Tibial artery (tissue), 4 donors: ENCODE data around the gene TSPAN7.

ENCODE experiments used
- DNase-seq, 2 donors: peaks; one replicate each; pipeline ENCODE4 v3.0.0-alpha.2; 2019
- H3K27ac ChIP-seq, 2 donors: fragments of 200-600 bp; sonication (generic) in 1 of 2; 1 replicate in 1 of 2; 2 replicates in 1 of 2; pipeline ENCODE4 v1.5.1; 2018 to 2019; ENCODE audit warnings: mild to moderate bottlenecking in 1 of 2
- H3K27me3 ChIP-seq, 2 donors: fragments of 200-600 bp; sonication (generic) in 1 of 2; one replicate each; pipeline versions ENCODE4 v1.5.1 to v1.6.0; 2016 to 2019
- H3K36me3 ChIP-seq, 3 donors: fragments of 200-600 bp; sonication (generic) in 2 of 3; one replicate each; pipeline ENCODE4 v1.5.1; 2016 to 2019; ENCODE audit warnings: mild to moderate bottlenecking in 2 of 3
- H3K4me1 ChIP-seq, 4 donors: fragments of 200-600 bp; sonication (generic) in 2 of 4; 1 replicate in 3 of 4; 2 replicates in 1 of 4; pipeline ENCODE4 v1.5.1; 2016 to 2019
- H3K4me3 ChIP-seq, 2 donors: fragments of 200-600 bp; sonication (generic) in 1 of 2; 1 replicate in 1 of 2; 2 replicates in 1 of 2; pipeline ENCODE4 v1.5.1; 2018 to 2019; ENCODE audit warnings: mild to moderate bottlenecking in 2 of 2
- H3K9me3 ChIP-seq, 3 donors: fragments of 200-600 bp; sonication (generic) in 1 of 3; one replicate each; pipeline ENCODE4 v1.5.1; 2016 to 2019
- CTCF ChIP-seq, 2 experiments: fragments of 200-600 bp in 1 of 2; fragments of 450-650 bp in 1 of 2; IDR thresholded peaks; one replicate each; pipeline ENCODE4 v1.5.1; 2017 to 2019; ENCODE audit warnings: antibody characterized with exemption in 2 of 2, mild to moderate bottlenecking in 1 of 2, moderate library complexity in 1 of 2
- intact Hi-C: fragments of 100-400 bp; cut with DNase I; formaldehyde crosslinking; loops from one replicate; pipeline ENCODE4 v1.15.0; 2023; ENCODE audit warnings: low total_unique reads

Gene TSPAN7

GRCh38 chrX:38574858-38575257 is 13.5 kb downstream of the TSPAN7 start:
- no peak for TF ChIP-seq CTCF (IDR thresholded peaks at IDR 0.05)
- Histone ChIP-seq H3K9me3 (no peaks in the 10 kb centered on the region), H3K4me3 (no peak overlapping the region), H3K27ac (no peak overlapping the region), H3K27me3 (no peaks in the 10 kb centered on the region), H3K4me1 (no peaks in the 10 kb centered on the region), H3K36me3 (no peaks in the 10 kb centered on the region)
- no peak for DNase-seq
- intact Hi-C loops = no loop called here

- no peaks in the 10 kb centered on the region for H3K4me1 ChIP-seq
- DNase-seq = no peak
- H3K4me3 ChIP-seq = no peak overlapping the region
- no peaks in the 10 kb centered on the region for H3K36me3 ChIP-seq
- H3K27ac ChIP-seq = no peak overlapping the region
- intact Hi-C loops = no loop called here
- TF ChIP-seq CTCF (IDR thresholded peaks at IDR 0.05) = no peak
- H3K27me3 ChIP-seq = no peaks in the 10 kb centered on the region
- H3K9me3 ChIP-seq = no peaks in the 10 kb centered on the region
These were observed 14.5 kb downstream of the TSPAN7 start for GRCh38 chrX:38575888-38576287.

GRCh38 chrX:38577738-38578137 is 16.4 kb downstream of the TSPAN7 start:
- Histone ChIP-seq H3K36me3 (no peaks in the 10 kb centered on the region), H3K27me3 (no peaks in the 10 kb centered on the region), H3K4me3 (no peak overlapping the region), H3K4me1 (no peaks in the 10 kb centered on the region), H3K9me3 (no peaks in the 10 kb centered on the region), H3K27ac (no peak overlapping the region)
- DNase-seq = no peak
- intact Hi-C loops = no loop called here
- TF ChIP-seq CTCF (IDR thresholded peaks at IDR 0.05) = no peak

GRCh38 chrX:38578167-38578566 is 16.8 kb downstream of the TSPAN7 start:
- no peak for DNase-seq
- Histone ChIP-seq H3K36me3 (no peaks in the 10 kb centered on the region), H3K27ac (no peak overlapping the region), H3K4me1 (no peaks in the 10 kb centered on the region), H3K9me3 (no peaks in the 10 kb centered on the region), H3K4me3 (no peak overlapping the region), H3K27me3 (no peaks in the 10 kb centered on the region)
- intact Hi-C loops = no loop called here
- no peak for TF ChIP-seq CTCF (IDR thresholded peaks at IDR 0.05)

GRCh38 chrX:38583181-38583580 is 21.8 kb downstream of the TSPAN7 start:
- H3K4me1 ChIP-seq = no peaks in the 10 kb centered on the region
- no peaks in the 10 kb centered on the region for H3K9me3 ChIP-seq
- H3K4me3 ChIP-seq = no peak overlapping the region
- intact Hi-C loops = no loop called here
- H3K27me3 ChIP-seq = no peaks in the 10 kb centered on the region
- H3K36me3 ChIP-seq = no peaks in the 10 kb centered on the region
- TF ChIP-seq CTCF (IDR thresholded peaks at IDR 0.05) = no peak
- DNase-seq = no peak
- no peak overlapping the region for H3K27ac ChIP-seq

- no peak overlapping the region for H3K27ac ChIP-seq
- H3K36me3 ChIP-seq = no peaks in the 10 kb centered on the region
- no peaks in the 10 kb centered on the region for H3K4me1 ChIP-seq
- H3K27me3 ChIP-seq = no peaks in the 10 kb centered on the region
- H3K9me3 ChIP-seq = peaks cover 0 to 7% (median 0%) of the 10 kb centered on the region in 3 donors
- no peak for TF ChIP-seq CTCF (IDR thresholded peaks at IDR 0.05)
- DNase-seq = no peak
- no peak overlapping the region for H3K4me3 ChIP-seq
- intact Hi-C loops = no loop called here
These were observed 33.1 kb downstream of the TSPAN7 start for GRCh38 chrX:38594434-38594833.
